Transverse colon (tissue), 4 donors: Measurements from ENCODE around the gene FCGR3B. TPM values are rescaled to one million over a fixed set of nuclear protein-coding genes. Genes with fewer than 3 reads are reported as not detected.
"Not testable (repeated sequence)": the region's sequence is repeated elsewhere in the genome, so short reads cannot be mapped to it uniquely, and the experiment has no call there.

ENCODE experiments used
- DNase-seq: peaks from one replicate; pipeline ENCODE4 v3.0.0-alpha.2; 2019
- H3K27ac ChIP-seq, 4 donors: fragments of 200-600 bp; sonication (generic); 2 replicates each; pipeline ENCODE4 v1.5.1; 2016 to 2018; ENCODE audit warnings: inconsistent platforms in 4 of 4
- H3K27me3 ChIP-seq: fragments of 200-600 bp; sonication (generic); 2 replicates; pipeline ENCODE4 v1.5.1; 2017; ENCODE audit warnings: inconsistent platforms
- H3K36me3 ChIP-seq, 4 donors: fragments of 200-600 bp; sonication (generic); 2 replicates each; pipeline ENCODE4 v1.5.1; 2017 to 2019; ENCODE audit warnings: inconsistent platforms in 4 of 4
- H3K4me1 ChIP-seq, 4 donors: fragments of 200-600 bp; sonication (generic); 2 replicates each; pipeline ENCODE4 v1.5.1; 2017 to 2020; ENCODE audit warnings: inconsistent platforms in 4 of 4
- H3K4me3 ChIP-seq, 4 donors: fragments of 200-600 bp; sonication (generic); 1 replicate in 1 of 4; 2 replicates in 3 of 4; pipeline versions ENCODE4 v1.5.1 to v1.6.1; 2017 to 2019; ENCODE audit warnings: inconsistent platforms in 4 of 4
- H3K9me3 ChIP-seq, 2 donors: fragments of 200-600 bp; sonication (generic); 2 replicates each; pipeline ENCODE4 v1.5.1; 2017 to 2019; ENCODE audit warnings: inconsistent platforms in 2 of 2
- POLR2AphosphoS5 ChIP-seq, 3 donors: sonication (generic); formaldehyde crosslinking; IDR thresholded peaks; one replicate each; pipeline ENCODE4 v1.6.1; 2016; ENCODE audit warnings: antibody characterized with exemption in 3 of 3
- WGBS, 2 donors: methylation state at CpG; one replicate each; pipeline ENCODE4 v1.1.5; 2018; ENCODE audit warnings: low coverage in 1 of 2; 5-methylcytosine and 5-hydroxymethylcytosine counted together
- in situ Hi-C, 4 donors: fragments of 200-750 bp; cut with MboI; loops; one replicate each; pipeline versions ENCODE4 v1.15.0 to v1.15.1; 2017; ENCODE audit warnings: low sequenced_read_pairs in 3 of 4, low pct_ligation_motif_present in 1 of 4, low pct_unique_long_range_greater_than_20kb in 1 of 4
- intact Hi-C: fragments of 100-400 bp; cut with DNase I; formaldehyde crosslinking; loops from one replicate; pipeline ENCODE4 v1.15.1; 2023; ENCODE audit warnings: low total_unique reads
- total RNA-seq, 4 donors: library from RNA; depleted of rRNA; stranded (reverse); fragments of >200 nt; gene quantifications; one replicate each; pipeline ENCODE4 v1.1.0, GENCODE V29; 2016

Gene FCGR3B
- total RNA-seq, 4 donors from 2014 or later = 2.0 TPM; not detected in 3

- intact Hi-C loops, H3K4me1 ChIP-seq, DNase-seq, H3K27ac ChIP-seq, H3K4me3 ChIP-seq, H3K9me3 ChIP-seq, H3K27me3 ChIP-seq, H3K36me3 ChIP-seq: not testable (repeated sequence)
- WGBS, 2 donors = 93% methylated on average over 28 of the region's 30 CpGs; no CpG with 5 or more reads in 1 of the 2 donors
- in situ Hi-C loops = loop anchor here in 1 of 4 donors (25.0 kb wide), 1 partner anchor 121 kb away; the partner anchor contains the start of gene DUSP12
These were observed 14.6 kb downstream of the FCGR3B start for GRCh38 chr1:161616417-161616816.

- in situ Hi-C loops = loop anchor here in 1 of 4 donors (25.0 kb wide), 1 partner anchor 124 kb away; the partner anchor contains the start of gene DUSP12
- H3K9me3 ChIP-seq, intact Hi-C loops, H3K27me3 ChIP-seq, H3K4me3 ChIP-seq, H3K4me1 ChIP-seq, DNase-seq, H3K36me3 ChIP-seq: not testable (repeated sequence)
- H3K27ac ChIP-seq = peak overlapping the region in 3 of 4 donors; percentile 80 to 89 (median 80)
- WGBS, 2 donors = 50% methylated on average over 5 of the region's 6 CpGs; no CpG with 5 or more reads in 1 of the 2 donors
These were observed 17.8 kb downstream of the FCGR3B start for GRCh38 chr1:161613142-161613514.

- H3K36me3 ChIP-seq, H3K9me3 ChIP-seq, H3K4me1 ChIP-seq, intact Hi-C loops, H3K27me3 ChIP-seq: not testable (repeated sequence)
- peak; percentile 92 for DNase-seq
- peak overlapping the region; percentile 62 to 89 (median 80) for H3K27ac ChIP-seq
- in situ Hi-C loops = loop anchor here in 1 of 4 donors (25.0 kb wide), 1 partner anchor 125 kb away; the partner anchor contains the start of gene DUSP12
- TF ChIP-seq POLR2AphosphoS5 (IDR thresholded peaks at IDR 0.05) = peak in 1 of 3 donors; percentile 31
- WGBS, 2 donors = 0 to 4% methylated on average over 1 to 51 of the region's 51 CpGs
- peak overlapping the region in 3 of 4 donors; percentile 21 to 59 (median 38) for H3K4me3 ChIP-seq
These were observed 18.4 kb downstream of the FCGR3B start for GRCh38 chr1:161612322-161613141.

GRCh38 chr1:161611866-161612321 is 19.1 kb downstream of the FCGR3B start:
- H3K4me1 ChIP-seq, H3K9me3 ChIP-seq, H3K27me3 ChIP-seq, DNase-seq, intact Hi-C loops, H3K36me3 ChIP-seq: not testable (repeated sequence)
- H3K4me3 ChIP-seq = peak overlapping the region; percentile 16 to 59 (median 30)
- H3K27ac ChIP-seq = peak overlapping the region; percentile 62 to 89 (median 80)
- 2 to 3% methylated on average over 7 to 19 of the region's 19 CpGs for WGBS, 2 donors
- in situ Hi-C loops = loop anchor here in 1 of 4 donors (25.0 kb wide), 1 partner anchor 125 kb away; the partner anchor contains the start of gene DUSP12

- H3K36me3 ChIP-seq, H3K27me3 ChIP-seq, H3K9me3 ChIP-seq, H3K4me1 ChIP-seq, DNase-seq, H3K4me3 ChIP-seq, intact Hi-C loops, H3K27ac ChIP-seq: not testable (repeated sequence)
- in situ Hi-C loops = loop anchor here in 1 of 4 donors (25.0 kb wide), 1 partner anchor 127 kb away; the partner anchor contains the start of gene DUSP12
- WGBS, 2 donors = 43% methylated on average over 4 of the region's 4 CpGs; no CpG with 5 or more reads in 1 of the 2 donors
These were observed 20.8 kb downstream of the FCGR3B start for GRCh38 chr1:161610198-161610597.

GRCh38 chr1:161606541-161607336 is 24.2 kb downstream of the FCGR3B start:
- H3K27me3 ChIP-seq, DNase-seq, H3K36me3 ChIP-seq, H3K4me1 ChIP-seq, H3K27ac ChIP-seq, H3K4me3 ChIP-seq, H3K9me3 ChIP-seq, intact Hi-C loops: not testable (repeated sequence)
- 95% methylated on average over 46 of the region's 58 CpGs; no CpG with 5 or more reads in 1 of the 2 donors for WGBS, 2 donors
- in situ Hi-C loops = loop anchor here in 1 of 4 donors (25.0 kb wide), 1 partner anchor 131 kb away; the partner anchor contains the start of gene DUSP12

GRCh38 chr1:161605762-161606540 is 25.0 kb downstream of the FCGR3B start:
- H3K27me3 ChIP-seq, intact Hi-C loops, H3K36me3 ChIP-seq, DNase-seq, H3K9me3 ChIP-seq, H3K27ac ChIP-seq, H3K4me1 ChIP-seq: not testable (repeated sequence)
- WGBS, 2 donors = 64% methylated on average over 38 of the region's 78 CpGs; no CpG with 5 or more reads in 1 of the 2 donors
- peak overlapping the region in 1 of 4 donors; percentile 16 for H3K4me3 ChIP-seq
- in situ Hi-C loops = loop anchor here in 1 of 4 donors (25.0 kb wide), 1 partner anchor 131 kb away; the partner anchor contains the start of gene DUSP12

GRCh38 chr1:161605024-161605423 is 26.0 kb downstream of the FCGR3B start:
- H3K27me3 ChIP-seq, H3K4me1 ChIP-seq, DNase-seq, H3K27ac ChIP-seq, H3K9me3 ChIP-seq, H3K4me3 ChIP-seq, intact Hi-C loops, H3K36me3 ChIP-seq: not testable (repeated sequence)
- in situ Hi-C loops = loop anchor here in 1 of 4 donors (25.0 kb wide), 1 partner anchor 132 kb away; the partner anchor contains the start of gene DUSP12
- WGBS, 2 donors = 88% methylated on average over 12 of the region's 12 CpGs; no CpG with 5 or more reads in 1 of the 2 donors

GRCh38 chr1:161597077-161597476 is 33.9 kb downstream of the FCGR3B start:
- H3K27me3 ChIP-seq, H3K4me3 ChIP-seq, H3K9me3 ChIP-seq, H3K36me3 ChIP-seq, H3K27ac ChIP-seq, intact Hi-C loops, in situ Hi-C loops, H3K4me1 ChIP-seq, DNase-seq: not testable (repeated sequence)
- 88 to 94% methylated on average over 3 of the region's 3 CpGs for WGBS, 2 donors
